Measurements from ENCODE around the gene EFNA4.
A peak's percentile ranks its signal among the peaks of the same experiment; 100 is the strongest.

The EFNA4 gene

DNA sequence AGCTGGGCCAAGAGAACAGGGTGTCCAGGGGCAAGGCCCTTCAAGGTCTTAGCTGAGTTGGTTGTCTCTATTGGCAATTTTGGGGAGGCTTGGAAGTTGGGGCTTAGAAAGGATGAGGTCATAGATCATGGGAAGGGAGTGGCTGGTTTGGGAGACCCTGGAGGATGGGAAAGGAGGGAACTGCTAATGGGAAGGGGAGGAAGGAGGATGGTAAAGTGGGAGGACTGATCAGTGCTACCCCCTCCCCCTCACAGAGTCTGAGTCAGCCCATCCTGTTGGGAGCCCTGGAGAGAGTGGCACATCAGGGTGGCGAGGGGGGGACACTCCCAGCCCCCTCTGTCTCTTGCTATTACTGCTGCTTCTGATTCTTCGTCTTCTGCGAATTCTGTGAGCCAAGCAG, 5.1 kb downstream of the EFNA4 start (continued):
- TF ChIP-seq ZNF280C (tag by site-specific recombination; IDR thresholded peaks at IDR 0.05) = no peak
- TF ChIP-seq, protein P1, sequence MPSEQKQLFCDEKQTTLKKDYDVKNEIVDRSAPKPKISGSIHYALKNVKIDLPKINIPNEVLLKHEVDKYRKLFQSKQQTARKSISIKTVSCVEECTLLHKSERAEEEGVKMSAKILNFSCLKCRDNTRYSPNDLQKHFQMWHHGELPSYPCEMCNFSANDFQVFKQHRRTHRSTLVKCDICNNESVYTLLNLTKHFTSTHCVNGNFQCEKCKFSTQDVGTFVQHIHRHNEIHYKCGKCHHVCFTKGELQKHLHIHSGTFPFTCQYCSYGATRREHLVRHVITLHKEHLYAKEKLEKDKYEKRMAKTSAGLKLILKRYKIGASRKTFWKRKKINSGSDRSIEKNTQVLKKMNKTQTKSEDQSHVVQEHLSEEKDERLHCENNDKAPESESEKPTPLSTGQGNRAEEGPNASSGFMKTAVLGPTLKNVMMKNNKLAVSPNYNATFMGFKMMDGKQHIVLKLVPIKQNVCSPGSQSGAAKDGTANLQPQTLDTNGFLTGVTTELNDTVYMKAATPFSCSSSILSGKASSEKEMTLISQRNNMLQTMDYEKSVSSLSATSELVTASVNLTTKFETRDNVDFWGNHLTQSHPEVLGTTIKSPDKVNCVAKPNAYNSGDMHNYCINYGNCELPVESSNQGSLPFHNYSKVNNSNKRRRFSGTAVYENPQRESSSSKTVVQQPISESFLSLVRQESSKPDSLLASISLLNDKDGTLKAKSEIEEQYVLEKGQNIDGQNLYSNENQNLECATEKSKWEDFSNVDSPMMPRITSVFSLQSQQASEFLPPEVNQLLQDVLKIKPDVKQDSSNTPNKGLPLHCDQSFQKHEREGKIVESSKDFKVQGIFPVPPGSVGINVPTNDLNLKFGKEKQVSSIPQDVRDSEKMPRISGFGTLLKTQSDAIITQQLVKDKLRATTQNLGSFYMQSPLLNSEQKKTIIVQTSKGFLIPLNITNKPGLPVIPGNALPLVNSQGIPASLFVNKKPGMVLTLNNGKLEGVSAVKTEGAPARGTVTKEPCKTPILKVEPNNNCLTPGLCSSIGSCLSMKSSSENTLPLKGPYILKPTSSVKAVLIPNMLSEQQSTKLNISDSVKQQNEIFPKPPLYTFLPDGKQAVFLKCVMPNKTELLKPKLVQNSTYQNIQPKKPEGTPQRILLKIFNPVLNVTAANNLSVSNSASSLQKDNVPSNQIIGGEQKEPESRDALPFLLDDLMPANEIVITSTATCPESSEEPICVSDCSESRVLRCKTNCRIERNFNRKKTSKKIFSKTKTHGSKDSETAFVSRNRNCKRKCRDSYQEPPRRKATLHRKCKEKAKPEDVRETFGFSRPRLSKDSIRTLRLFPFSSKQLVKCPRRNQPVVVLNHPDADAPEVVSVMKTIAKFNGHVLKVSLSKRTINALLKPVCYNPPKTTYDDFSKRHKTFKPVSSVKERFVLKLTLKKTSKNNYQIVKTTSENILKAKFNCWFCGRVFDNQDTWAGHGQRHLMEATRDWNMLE (tag by site-specific recombination; conservative IDR thresholded peaks at IDR 0.05; ENCODE audit: low read depth) = no peak
- TF ChIP-seq ZNF37A (tag by site-specific recombination; IDR thresholded peaks at IDR 0.05) = no peak
- TF ChIP-seq ZNF596 (tag by site-specific recombination; IDR thresholded peaks at IDR 0.05) = no peak
- TF ChIP-seq ZNF132 (tag by site-specific recombination; IDR thresholded peaks at IDR 0.05; ENCODE audit: borderline replicate concordance) = no peak
- TF ChIP-seq REPIN1 (tag by site-specific recombination; IDR thresholded peaks at IDR 0.05; ENCODE audit: low read depth) = no peak
- TF ChIP-seq ZNF133 (tag by site-specific recombination; IDR thresholded peaks at IDR 0.05) = no peak
- no peak for TF ChIP-seq ELK4 (IDR thresholded peaks at IDR 0.05; ENCODE audit: borderline replicate concordance, low read depth, low read length)
- TF ChIP-seq, protein P2, sequence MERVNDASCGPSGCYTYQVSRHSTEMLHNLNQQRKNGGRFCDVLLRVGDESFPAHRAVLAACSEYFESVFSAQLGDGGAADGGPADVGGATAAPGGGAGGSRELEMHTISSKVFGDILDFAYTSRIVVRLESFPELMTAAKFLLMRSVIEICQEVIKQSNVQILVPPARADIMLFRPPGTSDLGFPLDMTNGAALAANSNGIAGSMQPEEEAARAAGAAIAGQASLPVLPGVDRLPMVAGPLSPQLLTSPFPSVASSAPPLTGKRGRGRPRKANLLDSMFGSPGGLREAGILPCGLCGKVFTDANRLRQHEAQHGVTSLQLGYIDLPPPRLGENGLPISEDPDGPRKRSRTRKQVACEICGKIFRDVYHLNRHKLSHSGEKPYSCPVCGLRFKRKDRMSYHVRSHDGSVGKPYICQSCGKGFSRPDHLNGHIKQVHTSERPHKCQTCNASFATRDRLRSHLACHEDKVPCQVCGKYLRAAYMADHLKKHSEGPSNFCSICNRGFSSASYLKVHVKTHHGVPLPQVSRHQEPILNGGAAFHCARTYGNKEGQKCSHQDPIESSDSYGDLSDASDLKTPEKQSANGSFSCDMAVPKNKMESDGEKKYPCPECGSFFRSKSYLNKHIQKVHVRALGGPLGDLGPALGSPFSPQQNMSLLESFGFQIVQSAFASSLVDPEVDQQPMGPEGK (tag by site-specific recombination; IDR thresholded peaks at IDR 0.05) = peak; percentile 51; the same call in 1 of the 2 replicates
- TF ChIP-seq KLF1 (tag by site-specific recombination; IDR thresholded peaks at IDR 0.05) = peak; percentile 37
- TF ChIP-seq ZNF830 (tag by site-specific recombination; IDR thresholded peaks at IDR 0.05; ENCODE audit: low read depth) = no peak
- no peak for TF ChIP-seq ZNF843 (tag by site-specific recombination; IDR thresholded peaks at IDR 0.05)
- peak; percentile 96 for TF ChIP-seq WT1 (tag by site-specific recombination; IDR thresholded peaks at IDR 0.05)
- no peak for TF ChIP-seq ZNF529 (tag by site-specific recombination; IDR thresholded peaks at IDR 0.05; ENCODE audit: insufficient replicate concordance)
- TF ChIP-seq ZNF366 (tag by site-specific recombination; conservative IDR thresholded peaks at IDR 0.05) = 0 out of 2 replicates have a peak, but pooled peaks have one; percentile 23
- no peak for TF ChIP-seq ZNF555 (tag by site-specific recombination; conservative IDR thresholded peaks at IDR 0.05)
- TF ChIP-seq EGR2 (tag by site-specific recombination; IDR thresholded peaks at IDR 0.05; ENCODE audit: low read depth) = peak; percentile 67
- no peak for TF ChIP-seq ZNF549 (tag by site-specific recombination; IDR thresholded peaks at IDR 0.05)
- TF ChIP-seq SP2 (tag by site-specific recombination; IDR thresholded peaks at IDR 0.05) = peak; percentile 45
- TF ChIP-seq, protein P3, sequence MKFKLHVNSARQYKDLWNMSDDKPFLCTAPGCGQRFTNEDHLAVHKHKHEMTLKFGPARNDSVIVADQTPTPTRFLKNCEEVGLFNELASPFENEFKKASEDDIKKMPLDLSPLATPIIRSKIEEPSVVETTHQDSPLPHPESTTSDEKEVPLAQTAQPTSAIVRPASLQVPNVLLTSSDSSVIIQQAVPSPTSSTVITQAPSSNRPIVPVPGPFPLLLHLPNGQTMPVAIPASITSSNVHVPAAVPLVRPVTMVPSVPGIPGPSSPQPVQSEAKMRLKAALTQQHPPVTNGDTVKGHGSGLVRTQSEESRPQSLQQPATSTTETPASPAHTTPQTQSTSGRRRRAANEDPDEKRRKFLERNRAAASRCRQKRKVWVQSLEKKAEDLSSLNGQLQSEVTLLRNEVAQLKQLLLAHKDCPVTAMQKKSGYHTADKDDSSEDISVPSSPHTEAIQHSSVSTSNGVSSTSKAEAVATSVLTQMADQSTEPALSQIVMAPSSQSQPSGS (tag by site-specific recombination; IDR thresholded peaks at IDR 0.05; ENCODE audit: low read depth) = peak; percentile 75
- TF ChIP-seq OVOL3 (tag by site-specific recombination; IDR thresholded peaks at IDR 0.05) = no peak
- no peak for TF ChIP-seq ZNF677 (tag by site-specific recombination; IDR thresholded peaks at IDR 0.05)
- no peak for TF ChIP-seq ZNF747 (tag by site-specific recombination; IDR thresholded peaks at IDR 0.05)
- TF ChIP-seq ZNF157 (tag by site-specific recombination; IDR thresholded peaks at IDR 0.05) = no peak
- TF ChIP-seq ZNF175 (tag by site-specific recombination; IDR thresholded peaks at IDR 0.05) = no peak
- TF ChIP-seq, protein P4, sequence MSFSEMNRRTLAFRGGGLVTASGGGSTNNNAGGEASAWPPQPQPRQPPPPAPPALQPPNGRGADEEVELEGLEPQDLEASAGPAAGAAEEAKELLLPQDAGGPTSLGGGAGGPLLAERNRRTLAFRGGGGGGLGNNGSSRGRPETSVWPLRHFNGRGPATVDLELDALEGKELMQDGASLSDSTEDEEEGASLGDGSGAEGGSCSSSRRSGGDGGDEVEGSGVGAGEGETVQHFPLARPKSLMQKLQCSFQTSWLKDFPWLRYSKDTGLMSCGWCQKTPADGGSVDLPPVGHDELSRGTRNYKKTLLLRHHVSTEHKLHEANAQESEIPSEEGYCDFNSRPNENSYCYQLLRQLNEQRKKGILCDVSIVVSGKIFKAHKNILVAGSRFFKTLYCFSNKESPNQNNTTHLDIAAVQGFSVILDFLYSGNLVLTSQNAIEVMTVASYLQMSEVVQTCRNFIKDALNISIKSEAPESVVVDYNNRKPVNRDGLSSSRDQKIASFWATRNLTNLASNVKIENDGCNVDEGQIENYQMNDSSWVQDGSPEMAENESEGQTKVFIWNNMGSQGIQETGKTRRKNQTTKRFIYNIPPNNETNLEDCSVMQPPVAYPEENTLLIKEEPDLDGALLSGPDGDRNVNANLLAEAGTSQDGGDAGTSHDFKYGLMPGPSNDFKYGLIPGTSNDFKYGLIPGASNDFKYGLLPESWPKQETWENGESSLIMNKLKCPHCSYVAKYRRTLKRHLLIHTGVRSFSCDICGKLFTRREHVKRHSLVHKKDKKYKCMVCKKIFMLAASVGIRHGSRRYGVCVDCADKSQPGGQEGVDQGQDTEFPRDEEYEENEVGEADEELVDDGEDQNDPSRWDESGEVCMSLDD (tag by site-specific recombination; IDR thresholded peaks at IDR 0.05) = 0 out of 2 replicates have a peak, but pooled peaks have one; percentile 33
